Femur (tissue), 1 donor: ENCODE data around the gene RUFY3.
"Not testable (repeated sequence)": the region's sequence is repeated elsewhere in the genome, so short reads cannot be mapped to it uniquely, and the experiment has no call there.

Experiments
- DNase-seq: peaks from one replicate; pipeline ENCODE4 v3.0.0-alpha.2; 2017

Gene RUFY3

GRCh38 chr4:70721747-70722146, at the start of gene RUFY3:
RUFY3 (plus strand) TSS chr4:70721964; CDS start chr4:70722574, 610 bp downstream.
- DNase-seq, result peak; percentile 70

- DNase-seq, result no peak
These were observed 47.6 kb upstream of the RUFY3 start for GRCh38 chr4:70674191-70674590.

DNA sequence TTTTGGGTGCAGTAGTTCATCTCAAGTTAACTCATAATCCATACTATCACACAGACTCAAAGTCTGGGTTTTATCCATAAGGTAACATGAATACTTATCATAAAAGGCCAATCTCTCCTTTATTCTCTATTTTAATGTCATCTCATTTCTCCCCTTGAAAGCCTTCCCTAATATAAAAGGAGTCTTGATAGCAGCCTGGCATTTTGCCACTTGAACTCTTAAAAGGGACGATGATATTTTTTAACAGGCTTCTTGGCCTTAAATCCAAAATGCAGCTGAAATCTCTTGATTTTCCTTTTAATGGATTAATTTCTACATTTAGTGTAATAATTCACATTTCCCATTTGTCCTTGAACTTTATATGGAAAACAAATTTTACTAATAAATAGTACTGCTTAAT, 47.0 kb upstream of the RUFY3 start:
- DNase-seq, result no peak

GRCh38 chr4:70676554-70677090, 45.1 kb upstream of the RUFY3 start:
- DNase-seq, result no peak

GRCh38 chr4:70678383-70678999, 43.3 kb upstream of the RUFY3 start:
- DNase-seq, result no peak

DNA sequence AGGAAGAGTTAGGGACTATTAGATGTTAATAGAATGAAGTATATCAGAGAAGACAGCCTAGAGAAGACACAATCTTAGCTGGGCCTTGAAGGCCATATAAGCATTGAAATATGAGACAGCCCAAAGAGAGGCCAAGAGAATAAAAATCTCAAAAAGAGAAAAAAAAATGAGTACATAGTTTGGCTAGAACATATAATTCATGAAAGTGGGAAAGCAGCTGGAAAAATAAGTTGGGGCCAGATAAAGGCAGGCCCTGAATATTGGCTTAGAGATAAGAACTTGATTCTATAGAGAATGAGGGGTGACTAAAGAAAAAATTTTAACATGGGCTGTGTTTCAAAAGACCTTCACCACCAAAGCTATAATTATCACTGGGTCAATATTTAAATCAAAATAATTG, 40.8 kb upstream of the RUFY3 start:
- no peak for DNase-seq

DNA sequence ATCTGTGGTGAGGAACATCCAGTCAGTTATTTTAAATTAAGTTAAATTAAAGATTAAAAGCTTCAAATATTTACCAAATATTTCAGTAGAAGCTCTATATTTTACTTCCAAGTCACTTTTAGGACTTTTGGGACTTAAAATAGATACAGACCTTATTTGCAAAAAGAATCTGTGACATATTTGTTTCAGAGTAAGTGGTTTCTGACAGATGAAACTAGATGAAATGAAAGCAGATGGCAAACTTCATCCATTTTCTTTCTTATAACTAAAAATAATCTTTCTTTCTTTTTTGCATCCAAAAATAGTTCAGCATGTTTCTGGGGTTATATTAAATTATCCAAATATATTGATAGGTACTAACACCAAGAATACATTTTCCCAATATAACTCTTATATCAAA, 40.1 kb upstream of the RUFY3 start:
- no peak for DNase-seq

- not testable (repeated sequence) for DNase-seq
These were observed 39.6 kb upstream of the RUFY3 start for GRCh38 chr4:70682142-70682541.

- no peak for DNase-seq
These were observed 34.4 kb upstream of the RUFY3 start for GRCh38 chr4:70687392-70687791.

DNA sequence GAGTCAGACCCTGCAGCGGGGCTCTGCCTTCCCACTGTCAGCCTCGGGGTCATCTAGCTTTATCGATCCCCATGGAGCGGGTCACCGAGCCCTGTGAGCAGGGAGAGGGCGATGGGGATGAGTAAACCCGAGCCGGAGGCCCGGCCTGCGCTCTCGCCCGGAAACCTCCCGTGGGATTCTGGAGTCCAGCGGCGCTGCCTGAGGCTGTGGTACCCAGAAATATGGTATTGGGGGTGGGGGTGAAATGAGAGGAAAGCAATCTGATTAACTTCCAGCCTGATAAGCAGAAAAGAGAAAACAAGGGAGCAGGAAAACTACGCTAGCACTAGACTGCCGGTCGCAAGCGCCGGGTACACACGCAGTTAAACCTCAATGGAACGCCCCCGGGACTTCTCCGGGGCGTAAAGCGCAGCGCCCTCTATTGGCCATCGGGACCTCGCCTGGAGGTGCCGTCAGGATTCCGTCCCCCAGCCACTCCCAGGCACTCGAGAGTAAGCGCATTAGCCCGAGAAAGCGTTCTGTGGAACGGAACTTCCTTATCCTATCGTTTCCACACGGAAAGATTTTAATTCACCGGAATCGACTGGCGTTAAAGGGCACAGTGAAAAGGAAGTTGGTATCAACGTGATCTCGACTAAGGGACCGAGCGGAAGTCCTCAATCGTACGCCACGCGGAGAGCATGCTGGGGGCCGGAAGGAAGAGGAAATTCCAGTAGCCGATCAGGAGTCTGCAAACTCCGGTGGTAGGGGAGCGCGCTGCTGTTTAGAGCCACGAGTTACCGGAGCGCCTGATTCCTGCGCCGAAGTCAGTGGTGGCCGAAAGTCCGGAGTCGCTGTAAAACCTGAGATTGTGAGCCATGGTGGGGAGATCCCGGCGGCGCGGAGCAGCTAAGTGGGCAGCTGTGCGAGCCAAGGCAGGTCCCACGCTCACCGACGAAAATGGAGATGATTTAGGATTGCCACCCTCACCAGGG, 33.7 kb upstream of the RUFY3 start, which contains the start of gene UTP3:
TSS of gene UTP3 (plus strand) at position 712 of the 974 bp plus-strand sequence. CDS start at position 858, 146 bp downstream.
- peak; percentile 98 for DNase-seq

GRCh38 chr4:70688795-70689231, 33.0 kb upstream of the RUFY3 start:
- DNase-seq, result no peak

- DNase-seq, result no peak
These were observed 30.1 kb upstream of the RUFY3 start for GRCh38 chr4:70691661-70692060.

GRCh38 chr4:70694633-70695032, 27.1 kb upstream of the RUFY3 start:
- not testable (repeated sequence) for DNase-seq

- not testable (repeated sequence) for DNase-seq
These were observed 23.3 kb upstream of the RUFY3 start for GRCh38 chr4:70698435-70698834.

DNA sequence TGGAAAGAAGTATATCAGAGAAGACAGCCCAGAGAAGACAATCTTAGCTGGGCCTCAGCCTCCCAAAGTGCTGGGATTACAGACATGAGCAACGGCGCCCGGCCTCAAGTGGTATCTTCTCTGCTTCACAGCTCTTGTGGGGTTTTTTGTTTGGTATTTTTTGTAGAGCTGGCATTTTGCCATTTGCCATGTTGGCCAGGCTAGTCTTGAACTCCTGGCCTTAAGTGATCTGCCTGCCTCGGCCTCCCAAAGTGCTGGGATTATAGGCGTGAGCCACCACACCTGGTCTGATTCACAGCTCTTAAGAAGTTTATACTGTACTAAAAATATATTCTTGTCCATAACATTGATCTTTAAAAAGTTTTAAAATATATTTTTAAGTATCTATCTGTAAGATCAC, 21.1 kb upstream of the RUFY3 start:
- no peak for DNase-seq

DNA sequence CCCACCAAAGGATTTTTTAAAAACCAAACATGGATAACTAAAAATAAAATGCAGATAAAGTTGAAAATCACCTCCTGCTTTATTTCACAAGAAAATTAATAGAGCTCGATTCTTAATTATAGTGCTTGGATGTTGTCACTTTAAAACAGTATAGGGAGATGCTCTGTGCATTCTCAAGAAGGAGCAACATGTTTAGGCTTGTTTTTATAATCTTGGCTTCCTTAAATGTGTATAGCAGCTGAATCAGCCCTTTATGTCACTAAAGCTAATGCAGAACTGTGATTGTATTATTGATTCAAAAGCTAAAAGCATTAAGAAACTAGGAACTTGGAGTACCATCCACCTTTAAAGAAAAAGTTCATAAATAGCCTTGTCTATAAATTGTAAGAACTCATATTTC, 20.5 kb upstream of the RUFY3 start:
- no peak for DNase-seq

DNA sequence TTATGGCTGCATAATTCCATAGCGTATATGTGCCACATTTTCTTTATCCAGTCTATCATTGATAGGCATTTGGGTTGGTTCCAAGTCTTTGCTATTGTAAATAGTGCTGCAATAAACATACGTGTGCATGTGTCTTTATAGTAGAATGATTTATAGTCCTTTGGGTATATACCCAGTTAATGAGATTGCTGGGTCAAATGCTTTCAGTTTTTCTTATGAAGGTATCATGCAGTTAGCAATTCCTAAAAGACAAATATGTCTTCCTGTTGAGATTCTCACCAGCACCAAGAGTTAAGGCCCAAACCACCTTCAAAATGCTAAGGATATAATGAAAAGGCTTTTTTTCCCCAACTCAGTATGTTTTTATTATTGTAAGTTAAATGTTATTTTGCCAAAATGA, 19.2 kb upstream of the RUFY3 start:
- not testable (repeated sequence) for DNase-seq

DNA sequence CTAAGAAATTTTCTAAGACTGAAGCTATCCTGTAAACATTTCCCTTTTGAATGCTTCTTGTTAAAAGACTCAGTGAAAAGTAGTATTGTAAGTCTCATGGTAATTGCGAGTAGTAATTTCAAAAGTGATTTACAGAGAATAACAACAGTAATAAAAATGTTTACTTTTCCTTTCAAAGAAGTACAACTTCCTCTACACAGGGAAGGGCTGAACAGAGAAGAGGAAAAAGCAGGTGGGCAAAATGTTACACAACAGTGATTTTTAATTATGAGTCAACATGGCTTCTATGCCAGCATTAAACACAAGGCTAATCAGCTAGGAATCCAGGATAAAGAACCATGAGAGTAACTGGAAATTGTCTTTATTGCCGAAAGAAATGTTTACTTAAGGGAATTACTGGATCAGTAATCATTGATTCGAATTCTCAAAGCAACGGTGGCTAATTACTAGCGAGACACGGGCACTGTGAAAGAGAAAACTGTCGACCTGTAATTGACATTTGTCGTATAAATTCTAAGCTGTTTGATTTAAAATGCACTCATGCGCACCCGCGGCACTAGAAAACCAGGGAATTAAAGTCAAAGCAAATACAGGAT, 18.0 kb upstream of the RUFY3 start:
- no peak for DNase-seq

DNA sequence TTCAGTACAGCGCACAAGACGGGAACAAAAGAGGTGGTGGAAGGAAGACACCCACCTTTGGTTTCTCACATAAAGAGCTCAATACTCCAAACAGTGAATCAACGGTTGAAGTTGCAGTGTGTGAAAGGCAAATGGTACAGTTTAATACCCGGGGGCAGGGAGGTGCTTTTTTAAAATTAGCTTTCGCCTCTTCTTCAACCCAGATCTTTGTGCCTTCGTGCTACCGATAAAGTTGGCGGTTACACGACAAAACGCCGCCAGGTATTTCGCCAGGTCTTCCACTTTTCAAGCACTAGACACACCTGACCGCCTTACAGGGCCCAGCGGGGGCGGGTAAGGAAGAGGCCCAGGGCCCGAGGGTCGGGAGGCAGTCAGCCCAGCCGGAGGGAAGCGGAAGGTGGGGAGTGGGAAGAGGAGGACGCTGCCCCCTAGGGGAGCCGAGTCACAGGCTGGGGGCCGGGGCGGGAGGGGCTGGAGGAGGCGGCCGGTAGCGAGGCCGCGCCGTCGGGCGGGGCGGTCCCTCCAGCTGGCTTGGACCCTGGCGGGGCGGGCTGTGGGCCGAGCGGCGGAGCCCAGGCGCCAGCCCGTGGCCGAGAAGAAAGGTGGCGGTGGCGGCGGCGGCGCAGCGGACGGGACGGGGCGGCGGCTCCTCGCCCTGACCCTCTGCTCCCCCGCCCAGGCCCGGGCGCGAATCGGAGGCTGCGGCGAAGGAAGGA, 17.4 kb upstream of the RUFY3 start:
- DNase-seq, result peak; percentile 91

DNA sequence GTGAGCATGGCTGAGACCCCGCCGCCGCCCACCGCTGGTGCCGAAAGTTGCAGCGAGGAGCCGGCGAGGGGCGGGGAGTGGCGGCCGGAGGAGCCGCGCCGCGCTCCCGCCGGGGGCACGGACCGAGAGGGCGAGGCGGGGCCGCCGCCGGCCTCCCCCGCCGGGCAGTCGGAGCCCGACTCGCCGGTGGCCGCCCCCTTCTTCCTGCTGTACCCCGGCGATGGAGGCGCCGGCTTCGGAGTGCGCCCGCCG, 16.9 kb upstream of the RUFY3 start:
- no peak for DNase-seq

DNA sequence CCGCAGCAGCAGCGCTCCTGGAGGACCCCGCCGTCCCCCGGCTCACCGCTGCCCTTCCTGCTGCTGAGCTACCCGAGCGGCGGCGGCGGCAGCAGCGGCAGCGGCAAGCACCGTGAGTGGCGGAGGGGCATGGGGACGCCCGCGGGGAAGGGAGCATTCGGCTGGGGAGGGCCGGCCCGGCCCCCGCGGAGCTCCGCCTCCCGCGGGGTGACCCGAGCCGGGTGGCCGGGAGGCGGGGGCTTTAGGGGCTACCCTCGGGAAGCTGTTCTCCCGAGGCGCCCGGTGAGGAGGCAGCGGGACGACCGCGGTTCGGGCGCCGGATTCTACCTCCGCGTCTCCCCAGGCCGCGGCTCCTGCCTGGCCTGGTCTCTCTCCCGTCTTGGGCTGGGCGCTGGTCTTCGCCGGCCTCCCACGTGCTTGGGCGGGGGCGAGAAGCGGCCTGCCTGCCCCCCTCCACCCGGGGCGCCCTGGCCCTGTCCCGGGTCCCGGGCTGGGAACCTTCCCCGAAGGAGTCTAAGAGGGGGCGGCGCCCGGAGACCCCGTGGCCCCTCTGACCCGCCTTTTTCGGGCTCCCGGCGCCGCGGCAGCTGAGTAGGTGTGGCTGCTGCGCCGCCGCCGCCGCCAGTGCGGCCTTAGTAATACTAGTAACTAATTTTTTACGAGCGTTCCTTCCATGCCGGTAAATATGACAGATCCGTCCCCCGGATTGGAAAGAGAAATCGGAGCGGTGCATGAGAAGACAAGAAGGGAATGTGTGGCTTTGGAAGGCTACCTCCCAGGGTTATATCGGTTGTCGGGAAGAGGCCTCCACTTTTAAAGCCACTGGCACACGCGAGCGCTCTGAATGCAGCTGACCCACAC, 16.4 kb upstream of the RUFY3 start:
- DNase-seq, result peak; percentile 84

DNA sequence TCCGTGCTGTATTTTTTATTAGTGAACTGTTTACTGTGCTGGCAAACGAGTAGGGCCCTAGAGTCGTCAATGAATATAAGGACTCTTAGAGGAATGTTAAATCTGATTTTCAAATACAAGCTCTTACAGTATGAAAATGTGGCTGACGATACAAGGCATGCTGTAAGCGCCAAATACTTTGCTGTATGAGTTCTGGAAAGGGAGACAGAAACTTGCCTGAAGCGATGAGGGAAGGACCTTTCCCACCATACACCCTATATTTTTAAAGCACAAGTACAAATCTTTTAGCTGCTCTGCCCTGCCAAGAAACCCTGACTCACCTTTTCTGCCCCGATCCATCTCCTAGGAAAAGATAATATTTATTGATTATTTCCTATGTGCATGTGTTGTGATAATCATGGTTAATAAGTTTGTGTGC, 15.7 kb upstream of the RUFY3 start:
- no peak for DNase-seq
